Measurements from ENCODE around the gene BMP2K.
"Not testable (repeated sequence)": the region's sequence is repeated elsewhere in the genome, so short reads cannot be mapped to it uniquely, and the experiment has no call there.

Gene BMP2K

GRCh38 chr4:78796526-78796925 is 20.4 kb downstream of the BMP2K start:
- DNase-seq = no peak

GRCh38 chr4:78797777-78798284 is 21.7 kb downstream of the BMP2K start:
- DNase-seq = no peak

- no peak for DNase-seq
Observed at GRCh38 chr4:78799551-78800495, 23.7 kb downstream of the BMP2K start.

GRCh38 chr4:78800965-78801364 is 24.8 kb downstream of the BMP2K start:
- no peak for DNase-seq

GRCh38 chr4:78803983-78804382 is 27.8 kb downstream of the BMP2K start:
- no peak for DNase-seq

- DNase-seq = no peak
Observed at GRCh38 chr4:78806943-78807460, 30.9 kb downstream of the BMP2K start.

- no peak for DNase-seq
Observed at GRCh38 chr4:78809295-78809694, 33.1 kb downstream of the BMP2K start.

GRCh38 chr4:78809928-78810835 is 34.0 kb downstream of the BMP2K start:
- DNase-seq = no peak

- no peak for DNase-seq
Observed at GRCh38 chr4:78811034-78811433, 34.9 kb downstream of the BMP2K start.

GRCh38 chr4:78818530-78819079 is 42.5 kb downstream of the BMP2K start:
- no peak for DNase-seq

GRCh38 chr4:78824001-78824400 is 47.9 kb downstream of the BMP2K start:
- DNase-seq = no peak

GRCh38 chr4:78827191-78827590 is 51.0 kb downstream of the BMP2K start:
- no peak for DNase-seq

- no peak for DNase-seq
Observed at GRCh38 chr4:78829296-78829695, 53.1 kb downstream of the BMP2K start.

GRCh38 chr4:78839676-78840075 is 63.5 kb downstream of the BMP2K start:
- DNase-seq = not testable (repeated sequence)

- DNase-seq = not testable (repeated sequence)
Observed at GRCh38 chr4:78840286-78840685, 64.1 kb downstream of the BMP2K start.

GRCh38 chr4:78845472-78845871 is 69.3 kb downstream of the BMP2K start:
- DNase-seq = no peak

- no peak for DNase-seq
Observed at GRCh38 chr4:78846258-78846657, 70.1 kb downstream of the BMP2K start.

GRCh38 chr4:78862314-78862737 is 86.2 kb downstream of the BMP2K start:
- DNase-seq = peak; percentile 2

GRCh38 chr4:78863254-78863869 is 87.2 kb downstream of the BMP2K start:
- no peak for DNase-seq

- no peak for DNase-seq
Observed at GRCh38 chr4:78863991-78864390, 87.8 kb downstream of the BMP2K start.

GRCh38 chr4:78864405-78865024 is 88.4 kb downstream of the BMP2K start:
- DNase-seq = peak; percentile 21

- no peak for DNase-seq
Observed at GRCh38 chr4:78865451-78865850, 89.3 kb downstream of the BMP2K start.

All from NCI-H526 treated with DMSO at 0.1 percent for 48 hours (cell line).